ENCODE data around the gene ST6GALNAC1. TPM values are rescaled to one million over a fixed set of nuclear protein-coding genes. Genes with fewer than 3 reads are reported as not detected.

ST6GALNAC1 gene
- total RNA-seq, 6 experiments from 2014 or later, result not detected

- Mint-ChIP-seq H3K27ac (peak overlapping the region; percentile 90), H3K4me1 (ENCODE audit: low read depth) (peaks cover 19% of the 10 kb centered on the region), H3K9me3 (no peaks in the 10 kb centered on the region), H3K4me3 (peak overlapping the region; percentile 59), H3K27me3 (ENCODE audit: insufficient read depth) (no peaks in the 10 kb centered on the region; the same call in 1 of the 2 replicates), H3K36me3 (ENCODE audit: low read depth) (no peaks in the 10 kb centered on the region)
- TF ChIP-seq CTCF (IDR thresholded peaks at IDR 0.05), result no peak
- DNase-seq, result peak; percentile 40
Observed at GRCh38 chr17:76635039-76635438, 8.5 kb downstream of the ST6GALNAC1 start.

GRCh38 chr17:76633628-76634328 is 9.8 kb downstream of the ST6GALNAC1 start:
- H3K27me3 Mint-ChIP-seq (ENCODE audit: insufficient read depth), result peaks cover under 1% of the 10 kb centered on the region
- H3K4me3 Mint-ChIP-seq, result no peak overlapping the region
- H3K9me3 Mint-ChIP-seq, result no peaks in the 10 kb centered on the region
- H3K27ac Mint-ChIP-seq, result no peak overlapping the region
- no peak for DNase-seq
- no peak for TF ChIP-seq CTCF (IDR thresholded peaks at IDR 0.05)
- H3K4me1 Mint-ChIP-seq (ENCODE audit: low read depth), result peaks cover 19% of the 10 kb centered on the region
- no peaks in the 10 kb centered on the region for H3K36me3 Mint-ChIP-seq (ENCODE audit: low read depth)

- Mint-ChIP-seq H3K9me3 (no peaks in the 10 kb centered on the region), H3K27ac (no peak overlapping the region), H3K27me3 (ENCODE audit: insufficient read depth) (peaks cover 8% of the 10 kb centered on the region), H3K4me3 (no peak overlapping the region), H3K36me3 (ENCODE audit: low read depth) (no peaks in the 10 kb centered on the region), H3K4me1 (ENCODE audit: low read depth) (peaks cover 19% of the 10 kb centered on the region)
- DNase-seq, result no peak
- no peak for TF ChIP-seq CTCF (IDR thresholded peaks at IDR 0.05)
Observed at GRCh38 chr17:76631821-76632565, 11.6 kb downstream of the ST6GALNAC1 start.

GRCh38 chr17:76630151-76630550 is 13.4 kb downstream of the ST6GALNAC1 start:
- no peak overlapping the region for H3K4me3 Mint-ChIP-seq
- DNase-seq, result no peak

GRCh38 chr17:76627510-76627909 is 16.0 kb downstream of the ST6GALNAC1 start:
- Mint-ChIP-seq H3K27me3 (ENCODE audit: insufficient read depth) (peaks cover 22% of the 10 kb centered on the region), H3K4me3 (no peak overlapping the region), H3K27ac (no peak overlapping the region), H3K9me3 (no peaks in the 10 kb centered on the region), H3K4me1 (ENCODE audit: low read depth) (peaks cover 13% of the 10 kb centered on the region), H3K36me3 (ENCODE audit: low read depth) (no peaks in the 10 kb centered on the region)
- DNase-seq, result no peak
- no peak for TF ChIP-seq CTCF (IDR thresholded peaks at IDR 0.05)

More at GRCh38 chr17:76630151-76630550, 13.4 kb downstream of the ST6GALNAC1 start:
- H3K9me3 Mint-ChIP-seq, result no peaks in the 10 kb centered on the region
- peaks cover 7% of the 10 kb centered on the region for H3K4me1 Mint-ChIP-seq (ENCODE audit: low read depth)
- H3K36me3 Mint-ChIP-seq (ENCODE audit: low read depth), result no peaks in the 10 kb centered on the region
- TF ChIP-seq CTCF (IDR thresholded peaks at IDR 0.05), result no peak
- peaks cover 17% of the 10 kb centered on the region for H3K27me3 Mint-ChIP-seq (ENCODE audit: insufficient read depth)
- H3K27ac Mint-ChIP-seq, result no peak overlapping the region

All from HFFc6 (cell line).